OCI-LY1 (cell line): ENCODE measurements around the gene RECK.

Experiments
- H2AFZ ChIP-seq: fragments of 200-600 bp; sonication (generic), shearing (Covaris generic); 2 replicates; pipeline ENCODE4 v1.6.0; 2014; ENCODE audit warnings: antibody characterized with exemption, mild to moderate bottlenecking, low read length
- H3F3A ChIP-seq: fragments of 200-600 bp; sonication (generic), shearing (Covaris generic); 2 replicates; pipeline ENCODE4 v1.6.0; 2014; ENCODE audit warnings: mild to moderate bottlenecking, antibody characterized with exemption, low read length, moderate library complexity; ENCODE audit not compliant: insufficient read depth
- H3K27ac ChIP-seq: fragments of 200-600 bp; sonication (generic); 2 replicates; pipeline ENCODE4 v1.5.1; 2014; ENCODE audit warnings: low read length, mixed run types, mild to moderate bottlenecking, low read depth; ENCODE audit not compliant: poor library complexity, severe bottlenecking
- H3K27me3 ChIP-seq: fragments of 200-600 bp; sonication (generic); 2 replicates; pipeline ENCODE4 v1.6.0; 2014; ENCODE audit warnings: antibody characterized with exemption, mild to moderate bottlenecking, low read length, moderate library complexity; ENCODE audit not compliant: insufficient read depth
- H3K36me3 ChIP-seq: fragments of 200-600 bp; sonication (generic); 2 replicates; pipeline ENCODE4 v1.6.1; 2014; ENCODE audit warnings: mild to moderate bottlenecking, antibody characterized with exemption, low read length, moderate library complexity, mixed read lengths; ENCODE audit not compliant: insufficient read depth
- H3K4me1 ChIP-seq: fragments of 200-600 bp; sonication (generic); 2 replicates; pipeline ENCODE4 v1.5.1; 2014; ENCODE audit warnings: mild to moderate bottlenecking, low read length, moderate library complexity; ENCODE audit not compliant: insufficient read depth, severe bottlenecking
- H3K4me2 ChIP-seq: fragments of 200-600 bp; sonication (generic), shearing (Covaris generic); 2 replicates; pipeline ENCODE4 v1.6.1; 2014; ENCODE audit warnings: low read length
- H3K4me3 ChIP-seq: fragments of 200-600 bp; sonication (generic); 2 replicates; pipeline ENCODE4 v1.5.1; 2014; ENCODE audit warnings: low read length, low read depth, mild to moderate bottlenecking, mixed read lengths; ENCODE audit not compliant: poor library complexity, severe bottlenecking
- H3K79me2 ChIP-seq: fragments of 200-600 bp; shearing (Covaris generic); 2 replicates; pipeline ENCODE4 v1.6.1; 2016; ENCODE audit warnings: mixed run types, low read length, mixed read lengths; ENCODE audit not compliant: insufficient read depth
- H3K9ac ChIP-seq: fragments of 200-600 bp; sonication (generic), shearing (Covaris generic); 2 replicates; pipeline ENCODE4 v1.6.1; 2014; ENCODE audit warnings: mild to moderate bottlenecking, low read length, mixed read lengths
- H3K9me2 ChIP-seq: fragments of 200-600 bp; sonication (generic), shearing (Covaris generic); 2 replicates; pipeline ENCODE4 v1.6.1; 2014; ENCODE audit warnings: low read depth, mild to moderate bottlenecking, low read length, mixed read lengths
- H3K9me3 ChIP-seq: fragments of 200-600 bp; shearing (Covaris generic); 2 replicates; pipeline ENCODE4 v1.6.1; 2014; ENCODE audit warnings: low read length, mixed read lengths
- H4K20me1 ChIP-seq: fragments of 200-600 bp; sonication (generic), shearing (Covaris generic); 2 replicates; pipeline ENCODE4 v1.6.0; 2016; ENCODE audit warnings: mild to moderate bottlenecking, low read length; ENCODE audit not compliant: insufficient read depth
- EZH2 ChIP-seq: fragments of 200-600 bp; sonication (generic), shearing (Covaris generic); IDR thresholded peaks from 2 replicates; pipeline ENCODE4 v1.8.0; 2017; ENCODE audit warnings: borderline replicate concordance, mixed run types, mild to moderate bottlenecking, antibody characterized with exemption, low read length, moderate library complexity, mixed read lengths
- TF ChIP-seq, protein P1 (sequence below): fragments of 200-600 bp; sonication (generic), shearing (Covaris generic); IDR thresholded peaks from 2 replicates; pipeline ENCODE4 v1.5.1; 2017; ENCODE audit warnings: mild to moderate bottlenecking, antibody characterized with exemption, low read length, moderate library complexity, mixed read lengths

The RECK gene

DNA sequence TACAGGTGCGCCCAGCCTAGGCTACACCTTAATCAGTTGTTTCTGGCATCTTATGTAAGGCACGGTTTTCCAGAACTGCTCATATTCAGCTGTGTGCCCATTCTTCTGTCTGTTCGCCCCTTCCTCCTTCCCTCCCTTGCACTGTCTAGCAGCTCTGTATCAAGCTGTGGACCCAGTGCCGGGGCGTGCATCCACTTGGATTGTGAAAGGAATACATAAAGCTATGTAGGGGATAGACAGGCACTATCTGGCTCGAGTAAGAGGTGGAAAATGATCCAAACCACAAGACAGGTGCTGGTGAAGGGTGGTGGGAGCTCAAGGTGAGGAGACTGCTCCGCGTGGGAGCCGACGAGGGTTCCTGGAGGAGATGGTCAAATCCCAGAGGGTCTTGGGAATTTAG lies 101.8 kb downstream of the RECK start:
- Histone ChIP-seq H2AFZ (no peak overlapping the region), H3K9me2 (no peaks in the 10 kb centered on the region), H3K27me3 (0 out of 2 replicates have a peak, but pooled peaks cover 3% of the 10 kb centered on the region), H3K4me2 (no peak overlapping the region), H3K4me1 (no peaks in the 10 kb centered on the region), H4K20me1 (no peaks in the 10 kb centered on the region), H3K9me3 (no peaks in the 10 kb centered on the region), H3K36me3 (no peaks in the 10 kb centered on the region), H3K4me3 (no peak overlapping the region), H3K79me2 (no peaks in the 10 kb centered on the region), H3F3A (no peaks in the 10 kb centered on the region), H3K27ac (no peak overlapping the region), H3K9ac (no peak overlapping the region)
- TF ChIP-seq EZH2, result no peak
- TF ChIP-seq, protein P1, sequence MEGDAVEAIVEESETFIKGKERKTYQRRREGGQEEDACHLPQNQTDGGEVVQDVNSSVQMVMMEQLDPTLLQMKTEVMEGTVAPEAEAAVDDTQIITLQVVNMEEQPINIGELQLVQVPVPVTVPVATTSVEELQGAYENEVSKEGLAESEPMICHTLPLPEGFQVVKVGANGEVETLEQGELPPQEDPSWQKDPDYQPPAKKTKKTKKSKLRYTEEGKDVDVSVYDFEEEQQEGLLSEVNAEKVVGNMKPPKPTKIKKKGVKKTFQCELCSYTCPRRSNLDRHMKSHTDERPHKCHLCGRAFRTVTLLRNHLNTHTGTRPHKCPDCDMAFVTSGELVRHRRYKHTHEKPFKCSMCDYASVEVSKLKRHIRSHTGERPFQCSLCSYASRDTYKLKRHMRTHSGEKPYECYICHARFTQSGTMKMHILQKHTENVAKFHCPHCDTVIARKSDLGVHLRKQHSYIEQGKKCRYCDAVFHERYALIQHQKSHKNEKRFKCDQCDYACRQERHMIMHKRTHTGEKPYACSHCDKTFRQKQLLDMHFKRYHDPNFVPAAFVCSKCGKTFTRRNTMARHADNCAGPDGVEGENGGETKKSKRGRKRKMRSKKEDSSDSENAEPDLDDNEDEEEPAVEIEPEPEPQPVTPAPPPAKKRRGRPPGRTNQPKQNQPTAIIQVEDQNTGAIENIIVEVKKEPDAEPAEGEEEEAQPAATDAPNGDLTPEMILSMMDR, result no peak

DNA sequence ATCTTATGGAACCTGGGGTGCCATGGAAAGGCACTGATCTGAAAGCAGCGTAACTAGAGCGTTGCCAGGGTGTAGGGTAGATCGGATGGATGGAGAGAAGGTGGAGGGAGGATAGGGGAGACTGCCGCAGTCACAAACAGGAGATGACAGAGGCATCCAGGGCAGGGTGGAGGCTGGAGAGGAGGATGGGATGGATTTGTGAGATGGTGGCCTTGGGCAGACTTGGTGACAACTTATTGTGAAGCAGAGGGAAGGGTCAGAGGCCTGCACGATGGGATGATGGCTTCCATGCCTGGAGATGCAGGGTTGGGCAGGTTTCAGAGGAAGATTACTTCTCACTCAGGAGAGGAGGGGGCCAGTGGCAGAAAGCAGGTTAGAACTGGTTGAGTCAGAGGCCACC lies 102.2 kb downstream of the RECK start:
- Histone ChIP-seq H4K20me1 (no peaks in the 10 kb centered on the region), H3F3A (no peaks in the 10 kb centered on the region), H3K36me3 (no peaks in the 10 kb centered on the region), H3K9me2 (no peaks in the 10 kb centered on the region), H3K79me2 (no peaks in the 10 kb centered on the region), H3K4me2 (no peak overlapping the region), H3K9me3 (no peaks in the 10 kb centered on the region), H3K27me3 (0 out of 2 replicates have a peak, but pooled peaks cover 3% of the 10 kb centered on the region), H3K9ac (no peak overlapping the region), H2AFZ (no peak overlapping the region), H3K27ac (no peak overlapping the region), H3K4me3 (no peak overlapping the region), H3K4me1 (no peaks in the 10 kb centered on the region)
- TF ChIP-seq EZH2, result no peak
- TF ChIP-seq, protein P1, result no peak

DNA sequence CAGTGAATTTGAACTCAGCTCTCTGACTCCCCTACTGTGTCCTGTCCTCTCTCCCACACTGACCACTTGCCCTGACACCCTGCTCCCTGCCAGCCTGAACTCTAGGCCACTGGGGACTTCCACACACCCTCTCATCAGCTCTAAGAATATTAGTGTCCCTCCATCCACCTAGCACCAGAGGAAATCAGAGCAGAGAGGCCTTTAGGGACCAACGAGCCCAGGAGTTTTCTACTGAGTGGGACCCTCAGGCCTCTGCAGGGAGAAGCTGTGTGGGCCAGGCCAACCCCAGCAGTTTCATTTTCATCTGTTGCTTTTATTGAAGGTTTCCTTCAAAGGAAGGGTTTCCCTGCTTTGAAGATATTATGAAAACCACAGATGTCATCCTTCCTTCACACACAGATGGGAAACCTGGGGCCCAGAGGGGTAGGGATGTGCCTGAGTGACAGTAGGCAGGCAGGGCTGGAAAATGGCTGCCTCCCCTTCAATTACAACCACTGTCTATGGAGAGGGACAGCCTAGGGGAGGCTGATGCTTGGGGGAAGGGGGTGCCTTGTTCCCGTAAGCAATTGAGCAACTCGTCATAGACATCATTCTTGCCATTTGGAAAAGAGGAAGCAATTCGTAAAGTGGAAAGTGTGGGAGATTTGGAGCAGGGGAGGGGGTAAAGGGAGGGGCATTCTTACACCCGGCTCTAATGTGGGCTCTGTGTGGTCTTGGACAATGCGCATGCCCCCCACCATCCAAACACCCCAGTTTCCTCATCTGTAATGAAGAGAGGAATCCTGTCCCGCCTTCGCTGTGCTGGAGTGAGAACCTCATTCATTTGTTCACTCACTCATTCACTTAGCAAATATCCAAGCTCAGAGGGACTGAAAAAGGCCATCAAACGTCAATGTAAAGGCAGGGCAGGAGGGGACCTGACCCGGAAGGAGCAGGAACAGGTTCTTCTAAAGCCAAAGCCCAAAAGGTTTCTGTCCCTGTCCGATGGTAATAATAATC lies 103.7 kb downstream of the RECK start:
- Histone ChIP-seq H3K4me3 (no peak overlapping the region), H3K9me2 (no peaks in the 10 kb centered on the region), H3K4me1 (no peaks in the 10 kb centered on the region), H3K9ac (no peak overlapping the region), H3K27me3 (0 out of 2 replicates have a peak, but pooled peaks cover 6% of the 10 kb centered on the region), H3K9me3 (no peaks in the 10 kb centered on the region), H3K27ac (no peak overlapping the region), H3K79me2 (no peaks in the 10 kb centered on the region), H4K20me1 (no peaks in the 10 kb centered on the region), H2AFZ (no peak overlapping the region), H3K36me3 (no peaks in the 10 kb centered on the region), H3K4me2 (no peak overlapping the region), H3F3A (no peaks in the 10 kb centered on the region)
- TF ChIP-seq EZH2, result no peak
- TF ChIP-seq, protein P1, result no peak
